WTC11 (cell line): Measurements from ENCODE around the gene ARHGAP29. TPM values are rescaled to one million over a fixed set of nuclear protein-coding genes. Genes with fewer than 3 reads are reported as not detected.

Experiments
- ATAC-seq: fragments of 200-7000 bp; cut with Tn5 transposase; 2 replicates; pipeline ENCODE4 v1.10.0; 2021; ENCODE audit warnings: mild to moderate bottlenecking, moderate library complexity
- CTCF ChIA-PET: fragments of 300-600 bp; sonication (Branson Sonifier 250); formaldehyde crosslinking; loops from one replicate; lab custom pipeline; 2021; ENCODE audit warnings: antibody characterized with exemption; lab: Charles Lee
- POLR2A ChIA-PET: fragments of 350-600 bp; sonication (Branson Sonifier 250); formaldehyde crosslinking; loops from one replicate; lab custom pipeline; 2021; ENCODE audit warnings: antibody characterized with exemption; lab: Charles Lee
- DNase-seq: peaks from one replicate; pipeline ENCODE4 v3.0.0; 2021; ENCODE audit warnings: low spot score
- H3K27ac Mint-ChIP-seq: 2 replicates; pipeline ENCODE4 v1.8.0; 2021; ENCODE audit warnings: mixed read lengths
- H3K27me3 Mint-ChIP-seq: 2 replicates; pipeline ENCODE4 v1.8.0; 2021; ENCODE audit warnings: low read depth, mild to moderate bottlenecking, moderate library complexity, mixed read lengths
- H3K36me3 Mint-ChIP-seq: 2 replicates; pipeline ENCODE4 v1.8.0; 2021; ENCODE audit warnings: mixed read lengths
- H3K4me1 Mint-ChIP-seq: 2 replicates; pipeline ENCODE4 v1.8.0; 2022; ENCODE audit warnings: mixed read lengths
- H3K4me3 Mint-ChIP-seq: 2 replicates; pipeline ENCODE4 v1.8.0; 2021; ENCODE audit warnings: mild to moderate bottlenecking, moderate library complexity, mixed read lengths
- H3K9me3 Mint-ChIP-seq: 2 replicates; pipeline ENCODE4 v1.8.0; 2021; ENCODE audit warnings: mixed read lengths
- CBFB ChIP-seq: sonication (generic); formaldehyde crosslinking; IDR thresholded peaks from 2 replicates; pipeline ENCODE4 v1.8.1; 2022; ENCODE audit warnings: mild to moderate bottlenecking, low read depth, missing genetic modification reagents
- CREM ChIP-seq: sonication (generic); formaldehyde crosslinking; IDR thresholded peaks from 2 replicates; pipeline ENCODE4 v1.8.1; 2022; ENCODE audit warnings: mild to moderate bottlenecking, missing genetic modification reagents, moderate library complexity
- ELF4 ChIP-seq: sonication (generic); formaldehyde crosslinking; IDR thresholded peaks from 2 replicates; pipeline ENCODE4 v1.8.1; 2022; ENCODE audit warnings: low read depth, mild to moderate bottlenecking, moderate library complexity, missing genetic modification reagents
- FOXJ3 ChIP-seq: sonication (generic); formaldehyde crosslinking; IDR thresholded peaks from 2 replicates; pipeline ENCODE4 v1.9.0; 2021; ENCODE audit warnings: missing genetic modification reagents, mild to moderate bottlenecking, borderline replicate concordance
- GRHL2 ChIP-seq: fragments of 250-450 bp; sonication (Bioruptor Pico); IDR thresholded peaks from 2 replicates; pipeline ENCODE4 v1.8.0; 2022; ENCODE audit warnings: mild to moderate bottlenecking, moderate library complexity; ENCODE audit not compliant: insufficient replicate concordance, severe bottlenecking
- MLX ChIP-seq: sonication (generic); formaldehyde crosslinking; IDR thresholded peaks from 2 replicates; pipeline ENCODE4 v1.8.1; 2023; ENCODE audit warnings: mild to moderate bottlenecking, missing genetic modification reagents, moderate library complexity
- NFE2L1 ChIP-seq: sonication (generic); formaldehyde crosslinking; IDR thresholded peaks from 2 replicates; pipeline ENCODE4 v1.8.1; 2023; ENCODE audit warnings: missing genetic modification reagents
- OVOL2 ChIP-seq: fragments of 250-450 bp; sonication (Bioruptor Pico); IDR thresholded peaks from 2 replicates; pipeline ENCODE4 v1.9.0; 2021; ENCODE audit warnings: mild to moderate bottlenecking, borderline replicate concordance
- RELA ChIP-seq: sonication (generic); formaldehyde crosslinking; IDR thresholded peaks from 2 replicates; pipeline ENCODE4 v1.8.1; 2022; ENCODE audit warnings: missing genetic modification reagents, mild to moderate bottlenecking, borderline replicate concordance
- TEAD1 ChIP-seq: sonication (generic); formaldehyde crosslinking; IDR thresholded peaks from 2 replicates; pipeline ENCODE4 v1.8.0; 2022; ENCODE audit warnings: mild to moderate bottlenecking, missing genetic modification reagents
- TEAD4 ChIP-seq: sonication (generic); formaldehyde crosslinking; IDR thresholded peaks from 2 replicates; pipeline ENCODE4 v1.8.0; 2022; ENCODE audit warnings: mild to moderate bottlenecking, missing genetic modification reagents
- ZBTB43 ChIP-seq: sonication (generic); formaldehyde crosslinking; IDR thresholded peaks from 2 replicates; pipeline ENCODE4 v1.8.1; 2023; ENCODE audit warnings: mild to moderate bottlenecking, missing genetic modification reagents
- ZNF138 ChIP-seq: sonication (generic); formaldehyde crosslinking; conservative IDR thresholded peaks from 2 replicates; pipeline ENCODE4 v1.8.1; 2022; ENCODE audit warnings: mild to moderate bottlenecking, moderate library complexity, missing genetic modification reagents
- ZNF219 ChIP-seq: sonication (generic); formaldehyde crosslinking; IDR thresholded peaks from 2 replicates; pipeline ENCODE4 v1.8.0; 2023; ENCODE audit warnings: missing genetic modification reagents, mild to moderate bottlenecking, borderline replicate concordance
- ZNF232 ChIP-seq: sonication (generic); formaldehyde crosslinking; IDR thresholded peaks from 2 replicates; pipeline ENCODE4 v1.8.0; 2022; ENCODE audit warnings: mild to moderate bottlenecking, missing genetic modification reagents
- ZNF263 ChIP-seq: sonication (generic); formaldehyde crosslinking; IDR thresholded peaks from 2 replicates; pipeline ENCODE4 v1.8.1; 2022; ENCODE audit warnings: low read depth, mild to moderate bottlenecking, moderate library complexity, missing genetic modification reagents
- ZNF416 ChIP-seq: fragments of 250-450 bp; sonication (Bioruptor Pico); IDR thresholded peaks from 2 replicates; pipeline ENCODE4 v1.9.0; 2021; ENCODE audit warnings: mild to moderate bottlenecking, inconsistent platforms
- ZNF423 ChIP-seq: fragments of 250-450 bp; sonication (Bioruptor Pico); IDR thresholded peaks from 2 replicates; pipeline ENCODE4 v2.1.2; 2022; ENCODE audit warnings: mild to moderate bottlenecking, moderate library complexity
- ZNF671 ChIP-seq: fragments of 250-450 bp; sonication (Bioruptor Pico); IDR thresholded peaks from 2 replicates; pipeline ENCODE4 v1.8.0; 2021; ENCODE audit warnings: mild to moderate bottlenecking
- total RNA-seq: library from RNA; stranded (reverse); gene quantifications from 3 replicates; pipeline ENCODE4 v1.2.3, GENCODE V29; 2021
- TF ChIP-seq, protein P1 (sequence below): sonication (generic); formaldehyde crosslinking; IDR thresholded peaks from 2 replicates; pipeline ENCODE4 v1.8.0; 2023; ENCODE audit warnings: mild to moderate bottlenecking, missing genetic modification reagents
- TF ChIP-seq, protein P2 (sequence below): sonication (generic); formaldehyde crosslinking; IDR thresholded peaks from 2 replicates; pipeline ENCODE4 v1.8.1; 2022; ENCODE audit warnings: low read depth, missing genetic modification reagents, borderline replicate concordance
- TF ChIP-seq, protein P3 (sequence below): sonication (generic); formaldehyde crosslinking; conservative IDR thresholded peaks from 2 replicates; pipeline ENCODE4 v1.8.1; 2023; ENCODE audit warnings: mild to moderate bottlenecking, low read depth, missing genetic modification reagents, moderate library complexity

The ARHGAP29 gene
- total RNA-seq, 1 experiment from 2014 or later: 6.6 TPM

DNA sequence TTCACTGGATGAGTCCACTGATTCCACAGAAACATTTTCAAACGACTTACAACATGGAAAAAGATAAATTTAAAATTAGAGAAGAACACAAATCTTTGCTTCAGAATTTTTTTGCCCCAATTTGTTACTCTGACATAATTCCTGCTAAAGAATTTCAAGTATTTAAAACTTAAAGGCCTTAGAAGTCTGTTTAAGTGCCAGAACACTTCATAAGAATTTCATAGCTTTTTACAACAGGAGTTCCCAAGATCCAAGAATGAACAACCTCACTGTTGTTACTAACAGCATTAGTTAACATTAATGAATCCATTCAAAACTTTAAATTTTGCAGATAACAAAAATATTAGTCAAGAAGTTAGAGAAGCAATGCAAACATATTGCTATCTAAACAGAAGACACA is 31.7 kb downstream of the ARHGAP29 start:
- no peak overlapping the region for H3K27ac Mint-ChIP-seq
- H3K9me3 Mint-ChIP-seq: peaks cover 4% of the 10 kb centered on the region; the same call in 1 of the 2 replicates
- peaks cover 6% of the 10 kb centered on the region for H3K4me1 Mint-ChIP-seq
- ATAC-seq: no peak
- ChIA-PET POLR2A (no interaction called here), CTCF (interaction anchor here (1.0 kb wide), 1 partner anchor 225 kb away, joined by 3 read pairs; no protein-coding TSS in a partner anchor)
- no peaks in the 10 kb centered on the region for H3K27me3 Mint-ChIP-seq
- no peak for TF ChIP-seq MLX (CRISPR knock-in tag)
- TF ChIP-seq ZNF138 (CRISPR knock-in tag): no peak
- no peak for TF ChIP-seq FOXJ3 (CRISPR knock-in tag)
- TF ChIP-seq, protein P1, sequence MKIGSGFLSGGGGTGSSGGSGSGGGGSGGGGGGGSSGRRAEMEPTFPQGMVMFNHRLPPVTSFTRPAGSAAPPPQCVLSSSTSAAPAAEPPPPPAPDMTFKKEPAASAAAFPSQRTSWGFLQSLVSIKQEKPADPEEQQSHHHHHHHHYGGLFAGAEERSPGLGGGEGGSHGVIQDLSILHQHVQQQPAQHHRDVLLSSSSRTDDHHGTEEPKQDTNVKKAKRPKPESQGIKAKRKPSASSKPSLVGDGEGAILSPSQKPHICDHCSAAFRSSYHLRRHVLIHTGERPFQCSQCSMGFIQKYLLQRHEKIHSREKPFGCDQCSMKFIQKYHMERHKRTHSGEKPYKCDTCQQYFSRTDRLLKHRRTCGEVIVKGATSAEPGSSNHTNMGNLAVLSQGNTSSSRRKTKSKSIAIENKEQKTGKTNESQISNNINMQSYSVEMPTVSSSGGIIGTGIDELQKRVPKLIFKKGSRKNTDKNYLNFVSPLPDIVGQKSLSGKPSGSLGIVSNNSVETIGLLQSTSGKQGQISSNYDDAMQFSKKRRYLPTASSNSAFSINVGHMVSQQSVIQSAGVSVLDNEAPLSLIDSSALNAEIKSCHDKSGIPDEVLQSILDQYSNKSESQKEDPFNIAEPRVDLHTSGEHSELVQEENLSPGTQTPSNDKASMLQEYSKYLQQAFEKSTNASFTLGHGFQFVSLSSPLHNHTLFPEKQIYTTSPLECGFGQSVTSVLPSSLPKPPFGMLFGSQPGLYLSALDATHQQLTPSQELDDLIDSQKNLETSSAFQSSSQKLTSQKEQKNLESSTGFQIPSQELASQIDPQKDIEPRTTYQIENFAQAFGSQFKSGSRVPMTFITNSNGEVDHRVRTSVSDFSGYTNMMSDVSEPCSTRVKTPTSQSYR (CRISPR knock-in tag): no peak
- no peak for TF ChIP-seq OVOL2 (CRISPR knock-in tag)
- TF ChIP-seq, protein P2, sequence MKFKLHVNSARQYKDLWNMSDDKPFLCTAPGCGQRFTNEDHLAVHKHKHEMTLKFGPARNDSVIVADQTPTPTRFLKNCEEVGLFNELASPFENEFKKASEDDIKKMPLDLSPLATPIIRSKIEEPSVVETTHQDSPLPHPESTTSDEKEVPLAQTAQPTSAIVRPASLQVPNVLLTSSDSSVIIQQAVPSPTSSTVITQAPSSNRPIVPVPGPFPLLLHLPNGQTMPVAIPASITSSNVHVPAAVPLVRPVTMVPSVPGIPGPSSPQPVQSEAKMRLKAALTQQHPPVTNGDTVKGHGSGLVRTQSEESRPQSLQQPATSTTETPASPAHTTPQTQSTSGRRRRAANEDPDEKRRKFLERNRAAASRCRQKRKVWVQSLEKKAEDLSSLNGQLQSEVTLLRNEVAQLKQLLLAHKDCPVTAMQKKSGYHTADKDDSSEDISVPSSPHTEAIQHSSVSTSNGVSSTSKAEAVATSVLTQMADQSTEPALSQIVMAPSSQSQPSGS (CRISPR knock-in tag): no peak
- no peak for TF ChIP-seq ZNF232
- TF ChIP-seq CREM: no peak
- no peak for TF ChIP-seq NFE2L1 (CRISPR knock-in tag)
- no peak for TF ChIP-seq ZNF219 (CRISPR knock-in tag)
- no peak for TF ChIP-seq ZBTB43 (CRISPR knock-in tag)
- 0 out of 2 replicates have a peak, but pooled peaks cover 12% of the 10 kb centered on the region for H3K36me3 Mint-ChIP-seq
- no peak for DNase-seq
- no peak overlapping the region for H3K4me3 Mint-ChIP-seq

DNA sequence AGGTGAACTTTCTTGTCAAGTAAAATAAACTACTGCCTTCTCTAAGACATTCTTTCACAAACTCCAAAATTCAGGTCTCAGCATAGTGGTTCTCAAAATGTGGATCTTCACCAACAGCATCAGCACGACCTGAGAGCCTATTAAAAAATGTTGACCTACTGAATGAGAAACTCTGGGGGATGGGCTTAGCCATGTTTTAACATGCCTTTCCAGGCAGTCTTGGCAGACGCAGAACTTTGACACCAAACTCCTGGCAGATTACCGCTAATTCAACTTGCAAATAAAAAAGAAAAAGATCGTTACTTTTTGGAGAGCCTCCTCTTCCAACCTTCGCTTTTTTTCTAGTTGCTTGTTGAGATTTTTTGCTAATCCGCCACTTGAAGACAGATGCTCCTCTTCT is 35.1 kb downstream of the ARHGAP29 start:
- H3K4me1 Mint-ChIP-seq: peaks cover 6% of the 10 kb centered on the region
- 0 out of 2 replicates have a peak, but pooled peaks cover 7% of the 10 kb centered on the region for H3K36me3 Mint-ChIP-seq
- no peak overlapping the region for H3K27ac Mint-ChIP-seq
- DNase-seq (no peak), ATAC-seq (no peak)
- no peak overlapping the region for H3K4me3 Mint-ChIP-seq
- ChIA-PET POLR2A (no interaction called here), CTCF (no interaction called here)
- no peaks in the 10 kb centered on the region for H3K27me3 Mint-ChIP-seq
- H3K9me3 Mint-ChIP-seq: no peaks in the 10 kb centered on the region
- no peak for TF ChIP-seq GRHL2 (CRISPR knock-in tag)
- TF ChIP-seq, protein P3, sequence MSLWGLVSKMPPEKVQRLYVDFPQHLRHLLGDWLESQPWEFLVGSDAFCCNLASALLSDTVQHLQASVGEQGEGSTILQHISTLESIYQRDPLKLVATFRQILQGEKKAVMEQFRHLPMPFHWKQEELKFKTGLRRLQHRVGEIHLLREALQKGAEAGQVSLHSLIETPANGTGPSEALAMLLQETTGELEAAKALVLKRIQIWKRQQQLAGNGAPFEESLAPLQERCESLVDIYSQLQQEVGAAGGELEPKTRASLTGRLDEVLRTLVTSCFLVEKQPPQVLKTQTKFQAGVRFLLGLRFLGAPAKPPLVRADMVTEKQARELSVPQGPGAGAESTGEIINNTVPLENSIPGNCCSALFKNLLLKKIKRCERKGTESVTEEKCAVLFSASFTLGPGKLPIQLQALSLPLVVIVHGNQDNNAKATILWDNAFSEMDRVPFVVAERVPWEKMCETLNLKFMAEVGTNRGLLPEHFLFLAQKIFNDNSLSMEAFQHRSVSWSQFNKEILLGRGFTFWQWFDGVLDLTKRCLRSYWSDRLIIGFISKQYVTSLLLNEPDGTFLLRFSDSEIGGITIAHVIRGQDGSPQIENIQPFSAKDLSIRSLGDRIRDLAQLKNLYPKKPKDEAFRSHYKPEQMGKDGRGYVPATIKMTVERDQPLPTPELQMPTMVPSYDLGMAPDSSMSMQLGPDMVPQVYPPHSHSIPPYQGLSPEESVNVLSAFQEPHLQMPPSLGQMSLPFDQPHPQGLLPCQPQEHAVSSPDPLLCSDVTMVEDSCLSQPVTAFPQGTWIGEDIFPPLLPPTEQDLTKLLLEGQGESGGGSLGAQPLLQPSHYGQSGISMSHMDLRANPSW (CRISPR knock-in tag): no peak
- TF ChIP-seq ZNF671: no peak
- no peak for TF ChIP-seq CREM
- TF ChIP-seq RELA (CRISPR knock-in tag): no peak
- TF ChIP-seq ZNF263 (CRISPR knock-in tag): no peak
- TF ChIP-seq, protein P1 (CRISPR knock-in tag): no peak
- TF ChIP-seq ZNF423: no peak
- TF ChIP-seq ELF4: no peak
- no peak for TF ChIP-seq ZNF416
- no peak for TF ChIP-seq TEAD1 (CRISPR knock-in tag)
- no peak for TF ChIP-seq CBFB (CRISPR knock-in tag)
- TF ChIP-seq, protein P2 (CRISPR knock-in tag): no peak
- no peak for TF ChIP-seq TEAD4
- no peak for TF ChIP-seq ZNF219 (CRISPR knock-in tag)
